Endodermal cell (in vitro differentiated cells): ENCODE data around the gene CORO2B. TPM values are rescaled to one million over a fixed set of nuclear protein-coding genes. Genes with fewer than 3 reads are reported as not detected.

ENCODE experiments used
- DNase-seq: peaks from one replicate; pipeline ENCODE4 v3.0.0-alpha.2; 2017
- H3K27ac ChIP-seq: 2 replicates; pipeline ENCODE4 v1.5.1; 2013; ENCODE audit warnings: mild to moderate bottlenecking, low read depth, low read length, moderate library complexity
- H3K27me3 ChIP-seq: 2 replicates; pipeline ENCODE4 v1.6.1; 2013; ENCODE audit warnings: mild to moderate bottlenecking, low read length, moderate library complexity; ENCODE audit not compliant: insufficient read depth, control insufficient read depth, poor library complexity, severe bottlenecking
- H3K36me3 ChIP-seq: 2 replicates; pipeline ENCODE4 v1.7.0; 2013; ENCODE audit warnings: mild to moderate bottlenecking, low read length, moderate library complexity; ENCODE audit not compliant: control insufficient read depth, insufficient read depth
- H3K4me1 ChIP-seq: one replicate; pipeline ENCODE4 v1.7.0; 2013; ENCODE audit warnings: low read length; ENCODE audit not compliant: control insufficient read depth, insufficient read depth
- H3K4me3 ChIP-seq: 2 replicates; pipeline ENCODE4 v1.5.1; 2013; ENCODE audit warnings: mild to moderate bottlenecking, low read length, moderate library complexity
- H3K9ac ChIP-seq: 2 replicates; pipeline ENCODE4 v1.6.1; 2013; ENCODE audit warnings: mild to moderate bottlenecking, low read length, moderate library complexity; ENCODE audit not compliant: poor library complexity, severe bottlenecking; ENCODE audit errors: extremely low read depth
- H3K9me3 ChIP-seq: 2 replicates; pipeline ENCODE4 v1.6.1; 2013; ENCODE audit warnings: mild to moderate bottlenecking, low read length, moderate library complexity; ENCODE audit not compliant: control insufficient read depth
- H3K27ac Mint-ChIP-seq: 2 replicates; pipeline ENCODE4 v1.8.0; 2020; ENCODE audit warnings: mixed read lengths
- H3K27me3 Mint-ChIP-seq: 2 replicates; pipeline ENCODE4 v1.8.0; 2021; ENCODE audit warnings: mild to moderate bottlenecking, mixed read lengths; ENCODE audit not compliant: insufficient read depth
- H3K36me3 Mint-ChIP-seq: 2 replicates; pipeline ENCODE4 v1.8.0; 2020; ENCODE audit warnings: low read depth, mixed read lengths
- H3K4me1 Mint-ChIP-seq: 2 replicates; pipeline ENCODE4 v1.8.0; 2020; ENCODE audit warnings: mixed read lengths
- H3K4me3 Mint-ChIP-seq: 2 replicates; pipeline ENCODE4 v1.8.0; 2020; ENCODE audit warnings: mild to moderate bottlenecking, moderate library complexity, mixed read lengths
- H3K9me3 Mint-ChIP-seq: 2 replicates; pipeline ENCODE4 v1.8.0; 2020; ENCODE audit warnings: mild to moderate bottlenecking, mixed read lengths
- CTCF ChIP-seq: fragments of 200-600 bp; sonication (generic); conservative IDR thresholded peaks from 2 replicates; pipeline ENCODE4 v1.5.0; 2021; ENCODE audit warnings: antibody characterized with exemption, mild to moderate bottlenecking
- WGBS, 2 experiments: methylation state at CpG; one replicate each; pipeline versions ENCODE4 v1.1.5 to v1.1.7; 2013; ENCODE audit warnings: missing lambda C conversion rate in 2 of 2, mixed read lengths in 1 of 2; ENCODE audit not compliant: insufficient coverage in 1 of 2, insufficient read length in 1 of 2; 5-methylcytosine and 5-hydroxymethylcytosine counted together
- total RNA-seq, 2 donors: library from RNA; stranded (reverse); fragmentation: NEBNext Ultra II Directional in 1 of 2; extraction: Animal tissue kit (Norgen Biotek cat#: 25700) in 1 of 2; gene quantifications; 2 replicates in 1 of 2; 3 replicates in 1 of 2; pipeline ENCODE4 v1.2.1, GENCODE V29; 2021

The CORO2B gene
- total RNA-seq, 2 donors from 2014 or later = 1.1 to 1.2 TPM

GRCh38 chr15:68555679-68556037, 23.1 kb upstream of the CORO2B start:
- H3K36me3 Mint-ChIP-seq = no peaks in the 10 kb centered on the region
- DNase-seq = no peak
- H3K4me3 Mint-ChIP-seq = no peak overlapping the region

GRCh38 chr15:68556139-68556990, 22.4 kb upstream of the CORO2B start:
- H3K9me3 ChIP-seq = no peaks in the 10 kb centered on the region
- Mint-ChIP-seq H3K4me3 (no peak overlapping the region), H3K9me3 (no peaks in the 10 kb centered on the region), H3K36me3 (no peaks in the 10 kb centered on the region), H3K27ac (no peak overlapping the region), H3K4me1 (peaks cover 11% of the 10 kb centered on the region), H3K27me3 (peaks cover 43% of the 10 kb centered on the region)
- H3K36me3 ChIP-seq = no peaks in the 10 kb centered on the region
- DNase-seq = no peak
- WGBS, 2 experiments = 93 to 94% methylated on average over 10 to 17 of the region's 17 CpGs
- no peak overlapping the region for H3K27ac ChIP-seq
- no peak overlapping the region for H3K9ac ChIP-seq
- H3K4me3 ChIP-seq = no peak overlapping the region
- peaks cover 3% of the 10 kb centered on the region for H3K4me1 ChIP-seq
- TF ChIP-seq CTCF = no peak
- peaks cover 22% of the 10 kb centered on the region for H3K27me3 ChIP-seq

More at GRCh38 chr15:68555679-68556037, 23.1 kb upstream of the CORO2B start:
- H3K4me3 ChIP-seq = no peak overlapping the region
- H3K4me1 Mint-ChIP-seq = peaks cover 11% of the 10 kb centered on the region
- peaks cover 20% of the 10 kb centered on the region for H3K27me3 ChIP-seq
- TF ChIP-seq CTCF = no peak
- H3K27me3 Mint-ChIP-seq = peaks cover 40% of the 10 kb centered on the region
- H3K27ac Mint-ChIP-seq = no peak overlapping the region
- no peak overlapping the region for H3K27ac ChIP-seq
- H3K9me3 Mint-ChIP-seq = no peaks in the 10 kb centered on the region
- H3K9me3 ChIP-seq = no peaks in the 10 kb centered on the region
- H3K4me1 ChIP-seq = peaks cover 3% of the 10 kb centered on the region
- WGBS, 2 experiments = 88 to 100% methylated on average over 4 to 7 of the region's 7 CpGs
- H3K9ac ChIP-seq = no peak overlapping the region
- H3K36me3 ChIP-seq = no peaks in the 10 kb centered on the region

- Mint-ChIP-seq H3K36me3 (no peaks in the 10 kb centered on the region), H3K27me3 (peaks cover 44% of the 10 kb centered on the region), H3K9me3 (no peaks in the 10 kb centered on the region), H3K4me1 (peaks cover 11% of the 10 kb centered on the region), H3K27ac (no peak overlapping the region), H3K4me3 (no peak overlapping the region)
- peak; percentile 44 for DNase-seq
- H3K27me3 ChIP-seq = peaks cover 22% of the 10 kb centered on the region
- no peak overlapping the region for H3K4me3 ChIP-seq
- H3K27ac ChIP-seq = no peak overlapping the region
- peaks cover 3% of the 10 kb centered on the region for H3K4me1 ChIP-seq
- no peak overlapping the region for H3K9ac ChIP-seq
- no peaks in the 10 kb centered on the region for H3K36me3 ChIP-seq
- 83 to 96% methylated on average over 4 to 9 of the region's 9 CpGs for WGBS, 2 experiments
- no peak for TF ChIP-seq CTCF
- no peaks in the 10 kb centered on the region for H3K9me3 ChIP-seq
Observed at GRCh38 chr15:68557469-68558317, 21.1 kb upstream of the CORO2B start.
